GM19468 (cell line): Measurements from ENCODE around the gene CACNG6.

Experiments
- ATAC-seq: cut with Tn5 transposase; IDR thresholded peaks from one replicate; pipeline ENCODE4 v1.9.1; 2021; ENCODE audit warnings: mild to moderate bottlenecking, moderate library complexity, moderate number of reproducible peaks; ENCODE audit not compliant: unreplicated experiment; ENCODE audit errors: extremely low read depth

CACNG6 gene

GRCh38 chr19:53994811-53995210 is 3.4 kb downstream of the CACNG6 start:
- ATAC-seq: no peak

GRCh38 chr19:53998223-53998622 is 6.8 kb downstream of the CACNG6 start:
- ATAC-seq: no peak

GRCh38 chr19:53999694-54000093 is 8.3 kb downstream of the CACNG6 start:
- no peak for ATAC-seq

GRCh38 chr19:54001496-54001895 is 10.1 kb downstream of the CACNG6 start:
- ATAC-seq: no peak

- ATAC-seq: no peak
Observed at GRCh38 chr19:54002495-54003315, 11.3 kb downstream of the CACNG6 start.

GRCh38 chr19:54009440-54009839 is 18.0 kb downstream of the CACNG6 start:
- no peak for ATAC-seq

- ATAC-seq: no peak
Observed at GRCh38 chr19:54010474-54010873, 19.0 kb downstream of the CACNG6 start.

- no peak for ATAC-seq
Observed at GRCh38 chr19:54011507-54012211, 20.2 kb downstream of the CACNG6 start.

GRCh38 chr19:54013866-54014265 is 22.4 kb downstream of the CACNG6 start:
- ATAC-seq: no peak

- no peak for ATAC-seq
Observed at GRCh38 chr19:54014920-54015560, 23.6 kb downstream of the CACNG6 start.

GRCh38 chr19:54017261-54017660 is 25.8 kb downstream of the CACNG6 start:
- ATAC-seq: no peak

- no peak for ATAC-seq
Observed at GRCh38 chr19:54021363-54021762, 29.9 kb downstream of the CACNG6 start.

GRCh38 chr19:54021932-54022331 is 30.5 kb downstream of the CACNG6 start:
- ATAC-seq: no peak

- no peak for ATAC-seq
Observed at GRCh38 chr19:54023191-54023590, 31.8 kb downstream of the CACNG6 start.

GRCh38 chr19:54024660-54025059 is 33.2 kb downstream of the CACNG6 start:
- ATAC-seq: no peak

GRCh38 chr19:54026656-54027055 is 35.2 kb downstream of the CACNG6 start:
- ATAC-seq: no peak

- ATAC-seq: no peak
Observed at GRCh38 chr19:54029301-54029700, 37.9 kb downstream of the CACNG6 start.

GRCh38 chr19:54029930-54030490 is 38.6 kb downstream of the CACNG6 start:
- ATAC-seq: no peak

GRCh38 chr19:54030895-54031586 is 39.6 kb downstream of the CACNG6 start:
- no peak for ATAC-seq
